ENCODE measurements around the gene KIAA0513.

- TF ChIP-seq CTCF (IDR thresholded peaks at IDR 0.05) (no peak), EZH2 (IDR thresholded peaks at IDR 0.05; ENCODE audit: borderline replicate concordance, insufficient read depth, low read depth, low read length, poor library complexity, severe bottlenecking) (no peak)
These were observed 64.7 kb downstream of the KIAA0513 start for GRCh38 chr16:85092309-85092708.
